Left lung (tissue), 14 donors: ENCODE measurements around the gene HYOU1. TPM values are rescaled to one million over a fixed set of nuclear protein-coding genes. Genes with fewer than 3 reads are reported as not detected.
"Not testable (repeated sequence)": the region's sequence is repeated elsewhere in the genome, so short reads cannot be mapped to it uniquely, and the experiment has no call there.

Source experiments
- ATAC-seq: fragments of 200-7000 bp; cut with Tn5 transposase; one replicate; pipeline ENCODE4 v1.9.1; 2020; ENCODE audit warnings: moderate library complexity
- DNase-seq, 4 donors: peaks; one replicate each; pipeline ENCODE4 v3.0.0-alpha.2; 2013 to 2020
- H3K27ac ChIP-seq, 2 donors: fragments of 200-600 bp; sonication (generic) in 1 of 2; one replicate each; pipeline versions ENCODE4 v1.5.0 to v1.8.0; 2020 to 2021
- H3K27me3 ChIP-seq, 2 donors: fragments of 200-600 bp; sonication (generic) in 1 of 2; one replicate each; pipeline versions ENCODE4 v1.5.0 to v1.8.0; 2020 to 2021
- H3K36me3 ChIP-seq, 2 donors: fragments of 200-600 bp; sonication (generic) in 1 of 2; one replicate each; pipeline versions ENCODE4 v1.5.0 to v1.8.0; 2020 to 2021
- H3K4me1 ChIP-seq, 2 donors: fragments of 200-600 bp; one replicate each; pipeline ENCODE4 v1.8.0; 2021
- H3K4me3 ChIP-seq, 2 donors: fragments of 200-600 bp; sonication (generic) in 1 of 2; one replicate each; pipeline versions ENCODE4 v1.5.0 to v1.8.0; 2020 to 2021; ENCODE audit warnings: mild to moderate bottlenecking in 1 of 2
- H3K9me3 ChIP-seq, 2 donors: fragments of 200-600 bp; sonication (generic) in 1 of 2; one replicate each; pipeline versions ENCODE4 v1.5.0 to v1.8.0; 2020 to 2021
- intact Hi-C, 2 donors: fragments of 100-400 bp; cut with DNase I; formaldehyde crosslinking; loops; one replicate each; pipeline versions ENCODE4 v1.11.2 to v1.14.2; 2022
- long read RNA-seq, 12 donors: library from polyadenylated mRNA in 2 of 12; unstranded in 2 of 12; transcript quantifications; one replicate each; pipeline ENCODE4 v2.0.0 and lab custom pipeline, GENCODE V29; 2019 to 2026
- polyA plus RNA-seq, 6 donors: library from polyadenylated mRNA; unstranded; fragments of 120-200 nt; gene quantifications; one replicate each; pipeline ENCODE4 v1.2.1, GENCODE V29; 2013; ENCODE audit not compliant: insufficient read length in 6 of 6
- total RNA-seq, 2 donors: library from RNA; stranded (reverse); fragmentation: NEBNext Ultra II Directional; extraction: Animal tissue kit (Norgen Biotek cat#: 25700); gene quantifications; one replicate each; pipeline ENCODE4 v1.2.1, GENCODE V29; 2021
- TF ChIP-seq, protein P1 (sequence below), 2 donors: fragments of 200-600 bp; sonication (generic) in 1 of 2; IDR thresholded peaks; one replicate each; pipeline versions ENCODE4 v1.5.0 to v1.8.0; 2021; ENCODE audit warnings: antibody characterized with exemption in 2 of 2
- donor health status: DM: no; HTN: yes; CAD: no.
- donor health status: DM: no; HTN: no; CAD: no.

Gene HYOU1, protein sequence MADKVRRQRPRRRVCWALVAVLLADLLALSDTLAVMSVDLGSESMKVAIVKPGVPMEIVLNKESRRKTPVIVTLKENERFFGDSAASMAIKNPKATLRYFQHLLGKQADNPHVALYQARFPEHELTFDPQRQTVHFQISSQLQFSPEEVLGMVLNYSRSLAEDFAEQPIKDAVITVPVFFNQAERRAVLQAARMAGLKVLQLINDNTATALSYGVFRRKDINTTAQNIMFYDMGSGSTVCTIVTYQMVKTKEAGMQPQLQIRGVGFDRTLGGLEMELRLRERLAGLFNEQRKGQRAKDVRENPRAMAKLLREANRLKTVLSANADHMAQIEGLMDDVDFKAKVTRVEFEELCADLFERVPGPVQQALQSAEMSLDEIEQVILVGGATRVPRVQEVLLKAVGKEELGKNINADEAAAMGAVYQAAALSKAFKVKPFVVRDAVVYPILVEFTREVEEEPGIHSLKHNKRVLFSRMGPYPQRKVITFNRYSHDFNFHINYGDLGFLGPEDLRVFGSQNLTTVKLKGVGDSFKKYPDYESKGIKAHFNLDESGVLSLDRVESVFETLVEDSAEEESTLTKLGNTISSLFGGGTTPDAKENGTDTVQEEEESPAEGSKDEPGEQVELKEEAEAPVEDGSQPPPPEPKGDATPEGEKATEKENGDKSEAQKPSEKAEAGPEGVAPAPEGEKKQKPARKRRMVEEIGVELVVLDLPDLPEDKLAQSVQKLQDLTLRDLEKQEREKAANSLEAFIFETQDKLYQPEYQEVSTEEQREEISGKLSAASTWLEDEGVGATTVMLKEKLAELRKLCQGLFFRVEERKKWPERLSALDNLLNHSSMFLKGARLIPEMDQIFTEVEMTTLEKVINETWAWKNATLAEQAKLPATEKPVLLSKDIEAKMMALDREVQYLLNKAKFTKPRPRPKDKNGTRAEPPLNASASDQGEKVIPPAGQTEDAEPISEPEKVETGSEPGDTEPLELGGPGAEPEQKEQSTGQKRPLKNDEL
- 100 to 1,000 TPM; 147 to 272 TPM for total RNA-seq
- 10 to 100 TPM; 66.2 to 93.7 (median 77.4) TPM for polyA plus RNA-seq
- long read RNA-seq, donor 1, partial matches to known transcripts, result 31 of 42 reads
- long read RNA-seq, donor 1, other reads (novel, unspliced or antisense), result 7 of 42 reads
- long read RNA-seq, donor 2, full-length matches to known transcripts, result 6 of 59 reads
- long read RNA-seq, donor 2, partial matches to known transcripts, result 53 of 59 reads
- long read RNA-seq, donor 2, other reads (novel, unspliced or antisense), result 0 of 59 reads
- long read RNA-seq, donor 3, full-length matches to known transcripts, result 5 of 5 reads
- long read RNA-seq, donor 3, partial matches to known transcripts, result 0 of 5 reads
- long read RNA-seq, donor 3, other reads (novel, unspliced or antisense), result 0 of 5 reads
- long read RNA-seq, donor 4, partial matches to known transcripts, result 0 of 5 reads
- long read RNA-seq, donor 4, other reads (novel, unspliced or antisense), result 5 of 5 reads
- long read RNA-seq, donor 5, partial matches to known transcripts, result 0 of 3 reads
- long read RNA-seq, donor 5, other reads (novel, unspliced or antisense), result 0 of 3 reads
- long read RNA-seq, donor 6, full-length matches to known transcripts, result 3 of 14 reads
- long read RNA-seq, donor 6, partial matches to known transcripts, result 5 of 14 reads
- long read RNA-seq, donor 6, other reads (novel, unspliced or antisense), result 6 of 14 reads
- long read RNA-seq, donor 7, result 0 reads
- long read RNA-seq, donor 8, full-length matches to known transcripts, result 4 of 21 reads
- long read RNA-seq, donor 8, partial matches to known transcripts, result 17 of 21 reads
- long read RNA-seq, donor 8, other reads (novel, unspliced or antisense), result 0 of 21 reads
- long read RNA-seq, donor 9, result 0 reads
- long read RNA-seq, donor 10, partial matches to known transcripts, result 3 of 8 reads
- long read RNA-seq, donor 10, other reads (novel, unspliced or antisense), result 5 of 8 reads
- long read RNA-seq, donor 11, full-length matches to known transcripts, result 6 of 48 reads
- long read RNA-seq, donor 11, partial matches to known transcripts, result 42 of 48 reads
- long read RNA-seq, donor 11, other reads (novel, unspliced or antisense), result 0 of 48 reads
- long read RNA-seq, donor 12, full-length matches to known transcripts, result 5 of 5 reads
- long read RNA-seq, donor 12, partial matches to known transcripts, result 0 of 5 reads
- long read RNA-seq, donor 12, other reads (novel, unspliced or antisense), result 0 of 5 reads

DNA sequence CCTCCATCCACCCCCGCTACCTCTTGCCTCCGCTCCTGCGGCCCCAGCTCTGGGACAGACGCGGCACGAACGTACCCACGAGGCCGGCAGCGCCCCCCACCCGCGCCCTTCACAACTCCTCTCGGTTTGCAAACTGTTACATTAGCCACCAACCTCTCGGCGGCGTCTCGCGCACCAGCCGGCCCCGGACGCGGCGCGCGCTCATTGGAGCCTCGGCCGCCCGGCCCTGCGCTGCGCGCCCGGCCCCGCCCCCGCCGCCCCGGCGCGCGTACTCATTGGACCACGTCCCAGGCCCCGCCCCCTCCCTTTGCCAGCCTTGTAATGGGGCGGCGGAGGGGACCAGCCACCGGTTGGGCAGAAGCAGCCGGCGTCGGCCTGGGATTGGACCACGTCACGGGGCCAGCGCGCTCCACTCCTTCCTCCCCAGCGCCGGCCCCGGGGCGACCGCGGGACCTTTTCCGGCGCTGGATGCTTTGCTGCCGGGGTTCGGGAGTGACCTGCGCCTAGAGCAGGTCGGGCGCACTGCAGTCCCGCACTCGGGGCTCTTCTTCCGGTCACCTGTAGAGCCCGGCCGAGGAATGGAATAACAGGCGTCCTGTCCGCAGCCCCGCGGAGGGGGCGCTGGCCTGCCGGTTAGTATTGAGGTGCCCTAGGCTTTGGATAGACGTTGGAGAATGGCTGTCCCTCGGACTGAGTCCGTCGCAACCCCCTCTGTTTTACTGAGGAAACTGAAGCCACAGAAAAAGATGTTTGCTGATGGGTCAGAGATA lies at the start of gene HYOU1:
Gene HYOU1, minus strand, starts transcription at position 206 of the 770 bp plus-strand sequence. CDS start 1,045 bp downstream, outside the sequence.
- peak within 1 kb of the TSS; percentile 65 to 87 for H3K27ac ChIP-seq
- ATAC-seq (peak; percentile 97), DNase-seq (peak; percentile 94 to 99 (median 97))
- peak within 1 kb of the TSS; percentile 84 to 97 for H3K4me3 ChIP-seq
- H3K27me3 ChIP-seq, result no peaks in the 10 kb centered on the region
- H3K9me3 ChIP-seq, result no peaks in the 10 kb centered on the region
- peaks cover 20 to 34% of the 10 kb centered on the region in 2 donors for H3K4me1 ChIP-seq
- TF ChIP-seq, protein P1, sequence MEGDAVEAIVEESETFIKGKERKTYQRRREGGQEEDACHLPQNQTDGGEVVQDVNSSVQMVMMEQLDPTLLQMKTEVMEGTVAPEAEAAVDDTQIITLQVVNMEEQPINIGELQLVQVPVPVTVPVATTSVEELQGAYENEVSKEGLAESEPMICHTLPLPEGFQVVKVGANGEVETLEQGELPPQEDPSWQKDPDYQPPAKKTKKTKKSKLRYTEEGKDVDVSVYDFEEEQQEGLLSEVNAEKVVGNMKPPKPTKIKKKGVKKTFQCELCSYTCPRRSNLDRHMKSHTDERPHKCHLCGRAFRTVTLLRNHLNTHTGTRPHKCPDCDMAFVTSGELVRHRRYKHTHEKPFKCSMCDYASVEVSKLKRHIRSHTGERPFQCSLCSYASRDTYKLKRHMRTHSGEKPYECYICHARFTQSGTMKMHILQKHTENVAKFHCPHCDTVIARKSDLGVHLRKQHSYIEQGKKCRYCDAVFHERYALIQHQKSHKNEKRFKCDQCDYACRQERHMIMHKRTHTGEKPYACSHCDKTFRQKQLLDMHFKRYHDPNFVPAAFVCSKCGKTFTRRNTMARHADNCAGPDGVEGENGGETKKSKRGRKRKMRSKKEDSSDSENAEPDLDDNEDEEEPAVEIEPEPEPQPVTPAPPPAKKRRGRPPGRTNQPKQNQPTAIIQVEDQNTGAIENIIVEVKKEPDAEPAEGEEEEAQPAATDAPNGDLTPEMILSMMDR (IDR thresholded peaks at IDR 0.05), result no peak
- H3K36me3 ChIP-seq, result peaks cover 0 to 33% of the 10 kb centered on the region in 2 donors
- intact Hi-C loops, result no loop called here

DNA sequence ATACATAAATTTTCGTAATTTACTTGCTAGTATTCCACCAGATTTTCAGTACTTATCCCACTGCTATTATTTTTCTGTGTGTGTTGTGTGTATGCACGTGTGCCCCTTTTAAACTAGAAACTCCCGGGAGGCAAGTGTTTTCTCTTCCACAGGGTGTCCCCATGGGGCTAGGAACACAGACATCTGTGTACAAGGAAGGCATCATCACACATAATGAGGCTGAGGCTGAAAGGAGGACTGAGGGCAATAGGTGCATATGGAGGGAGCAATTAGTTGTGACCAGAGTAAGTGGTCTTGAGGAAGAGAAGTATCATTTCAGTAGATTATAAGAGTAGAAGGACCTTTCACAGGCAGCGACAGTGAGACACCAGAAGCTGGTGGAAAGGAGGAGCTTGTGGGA lies 46.8 kb upstream of the HYOU1 start:
- H3K36me3 ChIP-seq, result no peaks in the 10 kb centered on the region
- peaks cover 26 to 55% of the 10 kb centered on the region in 2 donors for H3K4me1 ChIP-seq
- TF ChIP-seq, protein P1 (IDR thresholded peaks at IDR 0.05), result no peak
- ATAC-seq, result no peak
- H3K27ac ChIP-seq, result no peak overlapping the region
- intact Hi-C loops, result no loop called here
- DNase-seq, result no peak
- H3K9me3 ChIP-seq, result no peaks in the 10 kb centered on the region
- H3K4me3 ChIP-seq, result no peak overlapping the region
- no peaks in the 10 kb centered on the region for H3K27me3 ChIP-seq

DNA sequence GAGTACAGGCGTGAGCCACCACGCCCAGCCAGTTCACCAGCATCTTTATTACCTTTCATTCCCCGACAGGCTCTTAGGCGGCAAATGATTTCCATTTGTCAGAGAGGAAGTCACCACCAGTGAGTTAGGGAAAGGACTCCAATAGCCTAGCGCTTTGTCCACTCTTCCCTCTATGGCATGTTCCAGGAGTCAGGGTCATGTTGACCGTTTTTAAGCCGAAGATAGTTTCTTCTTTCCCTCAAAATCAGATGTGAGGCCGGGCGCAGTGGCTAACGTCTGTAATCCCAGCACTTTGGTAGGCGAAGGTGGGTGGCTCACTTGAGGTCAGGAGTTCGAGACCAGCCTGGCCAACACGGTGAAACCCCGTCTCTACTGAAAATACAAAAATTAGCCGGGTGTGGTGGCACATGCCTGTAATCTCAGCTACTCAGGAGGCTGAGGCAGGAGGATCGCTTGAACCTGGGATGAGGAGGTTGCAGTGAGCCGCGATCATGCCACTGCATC lies 46.2 kb upstream of the HYOU1 start:
- H3K36me3 ChIP-seq, H3K9me3 ChIP-seq, intact Hi-C loops, ATAC-seq, H3K27me3 ChIP-seq: not testable (repeated sequence)
- Histone ChIP-seq H3K4me3 (peak overlapping the region in 1 of 2 donors; percentile 87), H3K4me1 (peaks cover 22 to 49% of the 10 kb centered on the region in 2 donors), H3K27ac (peak overlapping the region; percentile 92 to 95)
- DNase-seq, result peak in 1 of 4 donors; percentile 21

DNA sequence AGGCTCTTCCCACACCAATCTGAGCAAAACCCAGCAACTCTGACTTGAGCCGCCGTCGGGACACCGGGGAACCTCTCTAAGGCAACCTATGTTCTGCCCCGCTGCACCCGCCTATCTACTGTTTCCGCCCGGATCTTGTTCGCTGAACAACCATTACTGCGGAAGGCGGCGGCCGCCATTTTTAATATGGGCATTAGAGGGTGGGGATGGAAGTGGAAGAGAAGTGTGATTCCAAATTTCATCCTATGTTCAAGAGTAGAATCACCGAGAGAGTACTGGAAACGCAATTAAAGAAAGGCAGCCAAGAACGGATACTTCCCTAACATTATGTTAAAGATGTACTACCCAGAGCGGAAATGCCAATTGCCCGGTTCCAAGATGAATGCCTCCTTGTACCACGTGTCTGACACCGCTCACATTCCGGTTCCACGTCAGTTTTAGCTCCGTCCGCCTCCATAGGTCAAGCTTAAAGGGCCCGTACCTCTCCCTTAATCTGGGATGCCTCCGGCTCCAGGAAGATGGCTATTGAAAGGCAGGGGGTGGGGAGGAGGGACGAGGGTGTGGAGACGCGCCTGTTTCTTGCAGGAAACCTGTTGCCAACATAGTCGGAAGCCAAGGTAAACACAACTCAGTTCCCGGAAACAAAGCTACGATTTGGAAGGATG lies 44.9 kb upstream of the HYOU1 start, which contains the start of gene DPAGT1:
Gene DPAGT1, minus strand, starts transcription at position 95 of the 665 bp plus-strand sequence. CDS start 198 bp downstream, outside the sequence.
- intact Hi-C loops, result no loop called here
- Histone ChIP-seq H3K4me3 (peak within 1 kb of the TSS; percentile 73 to 87), H3K27ac (peak within 1 kb of the TSS; percentile 92 to 95), H3K27me3 (no peaks in the 10 kb centered on the region), H3K36me3 (peaks cover 0 to 17% of the 10 kb centered on the region in 2 donors), H3K9me3 (no peaks in the 10 kb centered on the region), H3K4me1 (peaks cover 22 to 43% of the 10 kb centered on the region in 2 donors)
- DNase-seq (peak; percentile 92 to 95 (median 94)), ATAC-seq (peak; percentile 93)
- TF ChIP-seq, protein P1 (IDR thresholded peaks at IDR 0.05), result no peak
